ENCODE data around the gene H2BK1.

The H2BK1 gene

GRCh38 chr7:151178236-151178635 is 32.1 kb downstream of the H2BK1 start:
- no peak for DNase-seq (ENCODE audit: low read depth in 2 of 2)

GRCh38 chr7:151177310-151177709 is 33.0 kb downstream of the H2BK1 start:
- DNase-seq (ENCODE audit: low read depth in 2 of 2): no peak

- no peak for DNase-seq (ENCODE audit: low read depth in 2 of 2)
Measured at GRCh38 chr7:151176401-151176800, 33.9 kb downstream of the H2BK1 start.

GRCh38 chr7:151175793-151176311 is 34.4 kb downstream of the H2BK1 start:
- no peak for DNase-seq (ENCODE audit: low read depth in 2 of 2)

GRCh38 chr7:151175047-151175792 is 35.1 kb downstream of the H2BK1 start:
- DNase-seq (ENCODE audit: low read depth in 2 of 2): no peak

GRCh38 chr7:151174246-151175046 is 35.8 kb downstream of the H2BK1 start:
- no peak for DNase-seq (ENCODE audit: low read depth in 2 of 2)

- no peak for DNase-seq (ENCODE audit: low read depth in 2 of 2)
Measured at GRCh38 chr7:151173386-151174245, 36.7 kb downstream of the H2BK1 start.

- peak; percentile 56 to 57 for DNase-seq (ENCODE audit: low read depth in 2 of 2)
Measured at GRCh38 chr7:151172273-151173141, 37.8 kb downstream of the H2BK1 start.

GRCh38 chr7:151168787-151169162 is 41.5 kb downstream of the H2BK1 start:
- DNase-seq (ENCODE audit: low read depth in 2 of 2): no peak

GRCh38 chr7:151168003-151168786 is 42.1 kb downstream of the H2BK1 start:
- DNase-seq (ENCODE audit: low read depth in 2 of 2): peak in 1 of 2 donors; percentile 19

- no peak for DNase-seq (ENCODE audit: low read depth in 2 of 2)
Measured at GRCh38 chr7:151167197-151167961, 42.9 kb downstream of the H2BK1 start, which contains the start of gene GBX1. GBX1 (minus strand) TSS chr7:151167694; CDS start chr7:151167548, 146 bp downstream.

- DNase-seq (ENCODE audit: low read depth in 2 of 2): no peak
Measured at GRCh38 chr7:151166629-151167196, 43.6 kb downstream of the H2BK1 start.

GRCh38 chr7:151161757-151162156 is 48.5 kb downstream of the H2BK1 start:
- DNase-seq (ENCODE audit: low read depth in 2 of 2): no peak

Data from activated CD8-positive, alpha-beta memory T cell treated with anti-CD3 and anti-CD28 coated beads for 4 hours (primary cell).